ENCODE data around the gene ZNF532. TPM values are rescaled to one million over a fixed set of nuclear protein-coding genes. Genes with fewer than 3 reads are reported as not detected.

ZNF532 gene
- total RNA-seq, 1 experiment from 2014 or later, result 118 TPM

DNA sequence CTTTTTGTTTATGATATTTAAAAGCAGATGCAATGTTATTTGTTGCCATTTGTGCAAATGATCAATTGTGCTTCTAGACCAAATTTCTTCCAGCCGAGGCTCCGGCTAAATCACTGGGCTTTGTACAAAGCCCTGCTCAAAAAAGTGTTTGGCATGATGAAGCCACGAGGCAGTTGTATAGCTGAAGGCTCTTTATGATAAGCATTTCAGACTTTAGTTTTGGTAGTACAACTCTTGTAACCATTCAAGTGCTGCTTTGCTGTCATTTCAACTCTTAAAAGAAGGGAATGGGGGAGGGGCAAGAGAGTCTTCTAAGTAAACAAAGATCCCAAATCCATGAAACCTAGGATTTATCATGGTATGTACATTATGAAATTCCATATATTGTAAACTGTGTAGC is 3.3 kb upstream of the ZNF532 start:
- H3K27ac ChIP-seq (ENCODE audit: low read depth, low read length, poor library complexity, severe bottlenecking), result peak overlapping the region; percentile 2
- intact Hi-C loops (cut with micrococcal nuclease; ENCODE audit: unreplicated experiment), result loop anchor here (5.0 kb wide), 1 partner anchor 136 kb away; no protein-coding TSS in a partner anchor
- H3K4me1 ChIP-seq (ENCODE audit: insufficient read depth, low read length, poor library complexity, severe bottlenecking), result peaks cover 61% of the 10 kb centered on the region

DNA sequence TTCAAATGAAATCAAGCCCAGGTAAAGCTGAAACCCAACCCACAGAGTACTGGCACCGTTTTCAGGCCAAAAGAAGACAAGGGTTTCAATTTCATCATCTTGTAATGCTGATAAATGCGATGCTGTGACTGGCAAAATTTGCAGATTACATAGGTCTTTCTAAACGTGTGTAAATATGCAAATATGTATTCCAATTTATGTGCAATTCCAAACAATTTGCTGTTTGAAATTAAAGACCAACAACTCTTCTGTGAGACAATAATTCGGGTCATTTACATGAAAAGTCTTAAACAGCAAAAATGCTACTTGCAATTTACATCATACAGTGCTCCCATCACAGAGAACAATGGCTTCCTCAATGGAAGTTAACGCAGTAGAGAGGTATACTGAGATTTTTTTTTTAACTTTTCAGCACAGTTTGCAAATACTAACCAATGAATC is 2.8 kb upstream of the ZNF532 start:
- peak overlapping the region; percentile 95 for H3K27ac ChIP-seq (ENCODE audit: low read depth, low read length, poor library complexity, severe bottlenecking)
- no peaks in the 10 kb centered on the region for H3K27me3 ChIP-seq (replicated peaks; ENCODE audit: insufficient read depth, low read depth, low read length, poor library complexity)
- H3K4me1 ChIP-seq (ENCODE audit: insufficient read depth, low read length, poor library complexity, severe bottlenecking), result peaks cover 66% of the 10 kb centered on the region
- ChIA-PET CTCF (no interaction called here), POLR2A (ENCODE audit: low non-redundant PET) (no interaction called here)
- peaks cover 11% of the 10 kb centered on the region for H3K36me3 ChIP-seq (ENCODE audit: insufficient read depth, low read length, poor library complexity, severe bottlenecking)
- no peak for TF ChIP-seq EZH2 (IDR thresholded peaks at IDR 0.05; ENCODE audit: borderline replicate concordance, low read depth, low read length, poor library complexity, severe bottlenecking)
- TF ChIP-seq, protein P1, sequence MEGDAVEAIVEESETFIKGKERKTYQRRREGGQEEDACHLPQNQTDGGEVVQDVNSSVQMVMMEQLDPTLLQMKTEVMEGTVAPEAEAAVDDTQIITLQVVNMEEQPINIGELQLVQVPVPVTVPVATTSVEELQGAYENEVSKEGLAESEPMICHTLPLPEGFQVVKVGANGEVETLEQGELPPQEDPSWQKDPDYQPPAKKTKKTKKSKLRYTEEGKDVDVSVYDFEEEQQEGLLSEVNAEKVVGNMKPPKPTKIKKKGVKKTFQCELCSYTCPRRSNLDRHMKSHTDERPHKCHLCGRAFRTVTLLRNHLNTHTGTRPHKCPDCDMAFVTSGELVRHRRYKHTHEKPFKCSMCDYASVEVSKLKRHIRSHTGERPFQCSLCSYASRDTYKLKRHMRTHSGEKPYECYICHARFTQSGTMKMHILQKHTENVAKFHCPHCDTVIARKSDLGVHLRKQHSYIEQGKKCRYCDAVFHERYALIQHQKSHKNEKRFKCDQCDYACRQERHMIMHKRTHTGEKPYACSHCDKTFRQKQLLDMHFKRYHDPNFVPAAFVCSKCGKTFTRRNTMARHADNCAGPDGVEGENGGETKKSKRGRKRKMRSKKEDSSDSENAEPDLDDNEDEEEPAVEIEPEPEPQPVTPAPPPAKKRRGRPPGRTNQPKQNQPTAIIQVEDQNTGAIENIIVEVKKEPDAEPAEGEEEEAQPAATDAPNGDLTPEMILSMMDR (conservative IDR thresholded peaks at IDR 0.05; ENCODE audit: low read depth, low read length), result no peak
- no peak overlapping the region for H3K4me3 ChIP-seq (ENCODE audit: low read depth, low read length, poor library complexity, severe bottlenecking)
- no peak for DNase-seq (ENCODE audit: low spot score)
- no TSS peak for BruUV-seq (replicated peaks)
- H3K9me3 ChIP-seq (ENCODE audit: low read depth, low read length, poor library complexity, severe bottlenecking), result no peaks in the 10 kb centered on the region
- intact Hi-C loops (cut with micrococcal nuclease; ENCODE audit: unreplicated experiment), result loop anchor here (5.0 kb wide), 1 partner anchor 135 kb away; no protein-coding TSS in a partner anchor

More for the DNA sequence above, 3.3 kb upstream of the ZNF532 start:
- no peak for TF ChIP-seq EZH2 (IDR thresholded peaks at IDR 0.05; ENCODE audit: borderline replicate concordance, low read depth, low read length, poor library complexity, severe bottlenecking)
- TF ChIP-seq, protein P1 (conservative IDR thresholded peaks at IDR 0.05; ENCODE audit: low read depth, low read length), result no peak
- POLR2A ChIA-PET (ENCODE audit: low non-redundant PET), result no interaction called here
- DNase-seq (ENCODE audit: low spot score), result no peak
- Histone ChIP-seq H3K36me3 (ENCODE audit: insufficient read depth, low read length, poor library complexity, severe bottlenecking) (peaks cover 10% of the 10 kb centered on the region), H3K4me3 (ENCODE audit: low read depth, low read length, poor library complexity, severe bottlenecking) (no peak overlapping the region), H3K9me3 (ENCODE audit: low read depth, low read length, poor library complexity, severe bottlenecking) (no peaks in the 10 kb centered on the region), H3K27me3 (replicated peaks; ENCODE audit: insufficient read depth, low read depth, low read length, poor library complexity) (no peaks in the 10 kb centered on the region)
- CTCF ChIA-PET, result no interaction called here
- no TSS peak for BruUV-seq (replicated peaks)

DNA sequence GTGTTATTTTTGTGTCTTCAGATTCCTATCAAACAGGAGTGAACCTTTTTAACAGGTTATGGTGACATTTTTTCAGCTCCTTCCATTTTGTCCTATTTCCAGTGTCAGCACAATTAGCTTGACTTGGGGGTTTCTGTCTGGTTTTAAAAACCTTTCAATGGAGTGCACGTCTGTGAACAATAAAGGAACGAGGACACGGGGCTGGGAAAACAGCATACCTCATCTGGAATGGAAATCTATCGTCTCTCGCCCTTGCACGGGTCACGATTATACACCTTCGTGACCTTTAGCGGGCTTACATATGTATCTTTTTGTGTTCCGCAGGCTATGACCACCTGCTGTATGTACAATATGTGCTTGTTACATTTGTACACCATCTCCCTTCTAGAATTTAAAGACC is 2.3 kb upstream of the ZNF532 start:
- H3K27ac ChIP-seq (ENCODE audit: low read depth, low read length, poor library complexity, severe bottlenecking), result peak overlapping the region; percentile 95
- TF ChIP-seq, protein P1 (conservative IDR thresholded peaks at IDR 0.05; ENCODE audit: low read depth, low read length), result no peak
- TF ChIP-seq EZH2 (IDR thresholded peaks at IDR 0.05; ENCODE audit: borderline replicate concordance, low read depth, low read length, poor library complexity, severe bottlenecking), result no peak
- BruUV-seq (replicated peaks), result no TSS peak
- peaks cover 71% of the 10 kb centered on the region for H3K4me1 ChIP-seq (ENCODE audit: insufficient read depth, low read length, poor library complexity, severe bottlenecking)
- intact Hi-C loops (cut with micrococcal nuclease; ENCODE audit: unreplicated experiment), result loop anchor here (5.0 kb wide), 1 partner anchor 135 kb away; no protein-coding TSS in a partner anchor
- CTCF ChIA-PET, result no interaction called here
- H3K27me3 ChIP-seq (replicated peaks; ENCODE audit: insufficient read depth, low read depth, low read length, poor library complexity), result no peaks in the 10 kb centered on the region
- no peak for DNase-seq (ENCODE audit: low spot score)
- H3K4me3 ChIP-seq (ENCODE audit: low read depth, low read length, poor library complexity, severe bottlenecking), result peak overlapping the region; percentile 44
- POLR2A ChIA-PET (ENCODE audit: low non-redundant PET), result no interaction called here
- H3K36me3 ChIP-seq (ENCODE audit: insufficient read depth, low read length, poor library complexity, severe bottlenecking), result peaks cover 16% of the 10 kb centered on the region
- no peaks in the 10 kb centered on the region for H3K9me3 ChIP-seq (ENCODE audit: low read depth, low read length, poor library complexity, severe bottlenecking)
